ENCODE data around the gene TUBGCP6. TPM values are rescaled to one million over a fixed set of nuclear protein-coding genes. Genes with fewer than 3 reads are reported as not detected.

TUBGCP6 gene
- polyA plus RNA-seq, 3 donors = 3.7 to 72.8 (median 4.3) TPM

GRCh38 chr22:50177537-50178470 is 67.0 kb downstream of the TUBGCP6 start:
- H3K27me3 Mint-ChIP-seq (ENCODE audit: low read depth in 3 of 3) = peaks cover 12 to 38% (median 23%) of the 10 kb centered on the region in 3 donors
- H3K9ac ChIP-seq (ENCODE audit: insufficient read depth, low read length, poor library complexity, severe bottlenecking) = no peak overlapping the region
- peaks cover 3 to 10% of the 10 kb centered on the region in 2 donors for H3K36me3 Mint-ChIP-seq
- H3K27ac ChIP-seq (ENCODE audit: low read depth in 1 of 2, low read length in 2 of 2) = no peak overlapping the region
- 88% methylated on average over 80 of the region's 98 CpGs for WGBS (ENCODE audit: insufficient coverage)
- no peaks in the 10 kb centered on the region for H3K9me3 ChIP-seq (replicated peaks in 1 of 2; ENCODE audit: control insufficient read depth in 1 of 2, insufficient read depth in 1 of 2, low read length in 2 of 2)
- intact Hi-C loops (cut with micrococcal nuclease) = no loop called here
- no peak overlapping the region for H3K4me2 ChIP-seq (replicated peaks; ENCODE audit: extremely low read depth, low read length, poor library complexity, severe bottlenecking)
- peak overlapping the region in 1 of 2 donors; percentile 83 for H3K4me3 Mint-ChIP-seq
- TF ChIP-seq, protein P1, sequence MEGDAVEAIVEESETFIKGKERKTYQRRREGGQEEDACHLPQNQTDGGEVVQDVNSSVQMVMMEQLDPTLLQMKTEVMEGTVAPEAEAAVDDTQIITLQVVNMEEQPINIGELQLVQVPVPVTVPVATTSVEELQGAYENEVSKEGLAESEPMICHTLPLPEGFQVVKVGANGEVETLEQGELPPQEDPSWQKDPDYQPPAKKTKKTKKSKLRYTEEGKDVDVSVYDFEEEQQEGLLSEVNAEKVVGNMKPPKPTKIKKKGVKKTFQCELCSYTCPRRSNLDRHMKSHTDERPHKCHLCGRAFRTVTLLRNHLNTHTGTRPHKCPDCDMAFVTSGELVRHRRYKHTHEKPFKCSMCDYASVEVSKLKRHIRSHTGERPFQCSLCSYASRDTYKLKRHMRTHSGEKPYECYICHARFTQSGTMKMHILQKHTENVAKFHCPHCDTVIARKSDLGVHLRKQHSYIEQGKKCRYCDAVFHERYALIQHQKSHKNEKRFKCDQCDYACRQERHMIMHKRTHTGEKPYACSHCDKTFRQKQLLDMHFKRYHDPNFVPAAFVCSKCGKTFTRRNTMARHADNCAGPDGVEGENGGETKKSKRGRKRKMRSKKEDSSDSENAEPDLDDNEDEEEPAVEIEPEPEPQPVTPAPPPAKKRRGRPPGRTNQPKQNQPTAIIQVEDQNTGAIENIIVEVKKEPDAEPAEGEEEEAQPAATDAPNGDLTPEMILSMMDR (IDR thresholded peaks at IDR 0.05) = no peak
- peaks cover 0 to 5% of the 10 kb centered on the region in 2 donors for H3K27me3 ChIP-seq (ENCODE audit: control insufficient read depth in 2 of 2, insufficient read depth in 2 of 2, low read length in 2 of 2)
- no peaks in the 10 kb centered on the region for H4K20me1 ChIP-seq (ENCODE audit: insufficient read depth, low read length)
- H2AFZ ChIP-seq (ENCODE audit: insufficient read depth, low read depth, low read length, poor library complexity, severe bottlenecking) = no peak overlapping the region
- H3K4me1 ChIP-seq (ENCODE audit: control insufficient read depth in 1 of 2, insufficient read depth in 2 of 2, low read length in 2 of 2) = peaks cover 10 to 19% of the 10 kb centered on the region in 2 donors
- H3K4me1 Mint-ChIP-seq = peaks cover 14% of the 10 kb centered on the region
- H3K27ac Mint-ChIP-seq = no peak overlapping the region
- no peak overlapping the region for H3K4me3 ChIP-seq (replicated peaks in 1 of 3; ENCODE audit: low read depth in 2 of 3, low read length in 3 of 3)
- no peak for DNase-seq
- no peaks in the 10 kb centered on the region for H3K79me2 ChIP-seq (ENCODE audit: insufficient read depth, low read length)
- H3K36me3 ChIP-seq (replicated peaks in 1 of 2; ENCODE audit: control insufficient read depth in 1 of 2, insufficient read depth in 2 of 2, low read length in 2 of 2) = no peaks in the 10 kb centered on the region
- peaks cover 0 to 9% (median 7%) of the 10 kb centered on the region in 7 donors for H3K9me3 Mint-ChIP-seq

GRCh38 chr22:50176850-50177536 is 67.8 kb downstream of the TUBGCP6 start:
- H3K27ac ChIP-seq (ENCODE audit: low read depth in 1 of 2, low read length in 2 of 2) = no peak overlapping the region
- Mint-ChIP-seq H3K4me3 (peak overlapping the region in 1 of 2 donors; percentile 83), H3K9me3 (peaks cover 2 to 9% (median 7%) of the 10 kb centered on the region in 7 donors), H3K4me1 (peaks cover 20% of the 10 kb centered on the region), H3K27me3 (ENCODE audit: low read depth in 3 of 3) (peaks cover 14 to 46% (median 23%) of the 10 kb centered on the region in 3 donors), H3K27ac (no peak overlapping the region), H3K36me3 (peaks cover 3 to 10% of the 10 kb centered on the region in 2 donors)
- H3K4me1 ChIP-seq (ENCODE audit: control insufficient read depth in 1 of 2, insufficient read depth in 2 of 2, low read length in 2 of 2) = peaks cover 10 to 27% of the 10 kb centered on the region in 2 donors
- DNase-seq = no peak
- intact Hi-C loops (cut with micrococcal nuclease) = no loop called here
- H3K36me3 ChIP-seq (replicated peaks in 1 of 2; ENCODE audit: control insufficient read depth in 1 of 2, insufficient read depth in 2 of 2, low read length in 2 of 2) = no peaks in the 10 kb centered on the region
- no peaks in the 10 kb centered on the region for H4K20me1 ChIP-seq (ENCODE audit: insufficient read depth, low read length)
- H2AFZ ChIP-seq (ENCODE audit: insufficient read depth, low read depth, low read length, poor library complexity, severe bottlenecking) = no peak overlapping the region
- H3K79me2 ChIP-seq (ENCODE audit: insufficient read depth, low read length) = no peaks in the 10 kb centered on the region
- H3K4me2 ChIP-seq (replicated peaks; ENCODE audit: extremely low read depth, low read length, poor library complexity, severe bottlenecking) = no peak overlapping the region
- no peaks in the 10 kb centered on the region for H3K9me3 ChIP-seq (replicated peaks in 1 of 2; ENCODE audit: control insufficient read depth in 1 of 2, insufficient read depth in 1 of 2, low read length in 2 of 2)
- no peak overlapping the region for H3K9ac ChIP-seq (ENCODE audit: insufficient read depth, low read length, poor library complexity, severe bottlenecking)
- TF ChIP-seq, protein P1 (IDR thresholded peaks at IDR 0.05) = no peak
- peaks cover 0 to 7% of the 10 kb centered on the region in 2 donors for H3K27me3 ChIP-seq (ENCODE audit: control insufficient read depth in 2 of 2, insufficient read depth in 2 of 2, low read length in 2 of 2)
- H3K4me3 ChIP-seq (replicated peaks in 1 of 3; ENCODE audit: low read depth in 2 of 3, low read length in 3 of 3) = no peak overlapping the region
- WGBS (ENCODE audit: insufficient coverage) = 98% methylated on average over 73 of the region's 76 CpGs

Data from CD14-positive monocyte (primary cell).